ENCODE results near the gene NOP9. TPM values are rescaled to one million over a fixed set of nuclear protein-coding genes. Genes with fewer than 3 reads are reported as not detected.

NOP9 gene
- total RNA-seq, 1 experiment from 2014 or later, result 25.3 TPM

DNA sequence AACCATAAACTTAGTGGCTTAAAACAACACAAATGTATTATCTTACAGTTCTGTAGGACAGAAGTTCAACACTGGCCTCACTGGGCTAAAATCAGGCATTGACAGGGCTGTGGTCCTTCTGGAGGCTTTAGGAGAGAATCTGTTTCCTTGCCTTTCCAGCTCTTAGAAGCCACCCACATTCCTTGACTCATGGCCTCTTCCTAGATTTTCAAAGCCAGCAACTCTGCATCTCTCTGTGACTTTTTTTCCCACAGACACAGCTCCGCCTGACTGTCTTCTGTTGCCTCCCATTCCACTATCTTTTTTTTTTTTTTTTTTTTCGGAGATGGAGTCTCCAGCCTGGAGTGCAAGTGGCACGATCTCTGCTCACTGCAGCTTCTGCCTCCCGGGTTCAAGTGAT is 56.6 kb downstream of the NOP9 start:
- Histone ChIP-seq H3K9me3 (ENCODE audit: control insufficient read depth, insufficient read depth, low read depth, low read length) (no peaks in the 10 kb centered on the region), H3K27ac (ENCODE audit: low read length) (no peak overlapping the region), H3K4me1 (ENCODE audit: control insufficient read depth, insufficient read depth, low read length) (no peaks in the 10 kb centered on the region), H3K4me3 (ENCODE audit: low read depth in 2 of 2, low read length in 2 of 2) (no peak overlapping the region), H3K27me3 (ENCODE audit: control insufficient read depth, insufficient read depth, low read length) (no peaks in the 10 kb centered on the region), H3K36me3 (ENCODE audit: control insufficient read depth, insufficient read depth, low read length) (no peaks in the 10 kb centered on the region)
- DNase-seq (ENCODE audit: low read depth, low spot score), result no peak
- ChIA-PET CTCF (no interaction called here), POLR2A (no interaction called here)
- intact Hi-C loops (cut with micrococcal nuclease; ENCODE audit: unreplicated experiment), result no loop called here
- no TSS peak for BruUV-seq (replicated peaks)
- TF ChIP-seq TCF7L2 (IDR thresholded peaks at IDR 0.05; ENCODE audit: low read depth, low read length), result no peak
- TF ChIP-seq, protein P1, sequence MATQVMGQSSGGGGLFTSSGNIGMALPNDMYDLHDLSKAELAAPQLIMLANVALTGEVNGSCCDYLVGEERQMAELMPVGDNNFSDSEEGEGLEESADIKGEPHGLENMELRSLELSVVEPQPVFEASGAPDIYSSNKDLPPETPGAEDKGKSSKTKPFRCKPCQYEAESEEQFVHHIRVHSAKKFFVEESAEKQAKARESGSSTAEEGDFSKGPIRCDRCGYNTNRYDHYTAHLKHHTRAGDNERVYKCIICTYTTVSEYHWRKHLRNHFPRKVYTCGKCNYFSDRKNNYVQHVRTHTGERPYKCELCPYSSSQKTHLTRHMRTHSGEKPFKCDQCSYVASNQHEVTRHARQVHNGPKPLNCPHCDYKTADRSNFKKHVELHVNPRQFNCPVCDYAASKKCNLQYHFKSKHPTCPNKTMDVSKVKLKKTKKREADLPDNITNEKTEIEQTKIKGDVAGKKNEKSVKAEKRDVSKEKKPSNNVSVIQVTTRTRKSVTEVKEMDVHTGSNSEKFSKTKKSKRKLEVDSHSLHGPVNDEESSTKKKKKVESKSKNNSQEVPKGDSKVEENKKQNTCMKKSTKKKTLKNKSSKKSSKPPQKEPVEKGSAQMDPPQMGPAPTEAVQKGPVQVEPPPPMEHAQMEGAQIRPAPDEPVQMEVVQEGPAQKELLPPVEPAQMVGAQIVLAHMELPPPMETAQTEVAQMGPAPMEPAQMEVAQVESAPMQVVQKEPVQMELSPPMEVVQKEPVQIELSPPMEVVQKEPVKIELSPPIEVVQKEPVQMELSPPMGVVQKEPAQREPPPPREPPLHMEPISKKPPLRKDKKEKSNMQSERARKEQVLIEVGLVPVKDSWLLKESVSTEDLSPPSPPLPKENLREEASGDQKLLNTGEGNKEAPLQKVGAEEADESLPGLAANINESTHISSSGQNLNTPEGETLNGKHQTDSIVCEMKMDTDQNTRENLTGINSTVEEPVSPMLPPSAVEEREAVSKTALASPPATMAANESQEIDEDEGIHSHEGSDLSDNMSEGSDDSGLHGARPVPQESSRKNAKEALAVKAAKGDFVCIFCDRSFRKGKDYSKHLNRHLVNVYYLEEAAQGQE (IDR thresholded peaks at IDR 0.05; ENCODE audit: insufficient read depth in 1 of 2, low read depth in 2 of 2, low read length in 1 of 2), result no peak
- TF ChIP-seq SIN3A (IDR thresholded peaks at IDR 0.05; ENCODE audit: borderline replicate concordance, insufficient read depth, low read depth, low read length), result no peak
- TF ChIP-seq, protein P2, sequence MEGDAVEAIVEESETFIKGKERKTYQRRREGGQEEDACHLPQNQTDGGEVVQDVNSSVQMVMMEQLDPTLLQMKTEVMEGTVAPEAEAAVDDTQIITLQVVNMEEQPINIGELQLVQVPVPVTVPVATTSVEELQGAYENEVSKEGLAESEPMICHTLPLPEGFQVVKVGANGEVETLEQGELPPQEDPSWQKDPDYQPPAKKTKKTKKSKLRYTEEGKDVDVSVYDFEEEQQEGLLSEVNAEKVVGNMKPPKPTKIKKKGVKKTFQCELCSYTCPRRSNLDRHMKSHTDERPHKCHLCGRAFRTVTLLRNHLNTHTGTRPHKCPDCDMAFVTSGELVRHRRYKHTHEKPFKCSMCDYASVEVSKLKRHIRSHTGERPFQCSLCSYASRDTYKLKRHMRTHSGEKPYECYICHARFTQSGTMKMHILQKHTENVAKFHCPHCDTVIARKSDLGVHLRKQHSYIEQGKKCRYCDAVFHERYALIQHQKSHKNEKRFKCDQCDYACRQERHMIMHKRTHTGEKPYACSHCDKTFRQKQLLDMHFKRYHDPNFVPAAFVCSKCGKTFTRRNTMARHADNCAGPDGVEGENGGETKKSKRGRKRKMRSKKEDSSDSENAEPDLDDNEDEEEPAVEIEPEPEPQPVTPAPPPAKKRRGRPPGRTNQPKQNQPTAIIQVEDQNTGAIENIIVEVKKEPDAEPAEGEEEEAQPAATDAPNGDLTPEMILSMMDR (IDR thresholded peaks at IDR 0.05), result no peak
- no peak for TF ChIP-seq POLR2AphosphoS5 (IDR thresholded peaks at IDR 0.05; ENCODE audit: low read depth, low read length)
- ATAC-seq, result no peak
- in situ Hi-C loops (cut with HindIII; ENCODE audit: low pct_unique_long_range_greater_than_20kb, low sequenced_read_pairs), result no loop called here

Other genes starting within 250 kb of the NOP9 start
- 0.15 TPM for gene CARMIL3, start 247.8 kb upstream of the NOP9 start, total RNA-seq (2021; ENCODE audit: unreplicated experiment)
- not detected for gene CPNE6, start 228.3 kb upstream of the NOP9 start, total RNA-seq (2021; ENCODE audit: unreplicated experiment)
- gene PCK2, start 205.5 kb upstream of the NOP9 start, total RNA-seq (2021; ENCODE audit: unreplicated experiment), result 24.5 TPM
- 37.4 TPM for gene DCAF11, start 185.1 kb upstream of the NOP9 start, total RNA-seq (2021; ENCODE audit: unreplicated experiment)
- gene NRL, start 184.9 kb upstream of the NOP9 start, total RNA-seq (2021; ENCODE audit: unreplicated experiment), result 1.4 TPM
- gene FITM1, start 169.2 kb upstream of the NOP9 start, total RNA-seq (2021; ENCODE audit: unreplicated experiment), result 0.46 TPM
- 130 TPM for gene PSME1, start 163.7 kb upstream of the NOP9 start, total RNA-seq (2021; ENCODE audit: unreplicated experiment)
- gene EMC9, start 158.3 kb upstream of the NOP9 start, total RNA-seq (2021; ENCODE audit: unreplicated experiment), result 42.5 TPM
- gene PSME2, start 153.2 kb upstream of the NOP9 start, total RNA-seq (2021; ENCODE audit: unreplicated experiment), result 188 TPM
- 48.6 TPM for gene RNF31, start 152.4 kb upstream of the NOP9 start, total RNA-seq (2021; ENCODE audit: unreplicated experiment)
- 24.5 TPM for gene IRF9, start 138.6 kb upstream of the NOP9 start, total RNA-seq (2021; ENCODE audit: unreplicated experiment)
- 9.8 TPM for gene REC8, start 127.8 kb upstream of the NOP9 start, total RNA-seq (2021; ENCODE audit: unreplicated experiment)
- gene IPO4, start 111.0 kb upstream of the NOP9 start, total RNA-seq (2021; ENCODE audit: unreplicated experiment), result 103 TPM
- gene TM9SF1, start 104.4 kb upstream of the NOP9 start, total RNA-seq (2021; ENCODE audit: unreplicated experiment), result 44.7 TPM
- gene TSSK4, start 94.2 kb upstream of the NOP9 start, total RNA-seq (2021; ENCODE audit: unreplicated experiment), result not detected
- gene CHMP4A, start 86.4 kb upstream of the NOP9 start, total RNA-seq (2021; ENCODE audit: unreplicated experiment), result 42.4 TPM
- gene MDP1, start 83.8 kb upstream of the NOP9 start, total RNA-seq (2021; ENCODE audit: unreplicated experiment), result 8.9 TPM
- gene NEDD8, start 67.5 kb upstream of the NOP9 start, total RNA-seq (2021; ENCODE audit: unreplicated experiment), result 155 TPM
- 45.9 TPM for gene GMPR2, start 66.9 kb upstream of the NOP9 start, total RNA-seq (2021; ENCODE audit: unreplicated experiment)
- 53.8 TPM for gene TINF2, start 57.2 kb upstream of the NOP9 start, total RNA-seq (2021; ENCODE audit: unreplicated experiment)
- gene TGM1, start 36.7 kb upstream of the NOP9 start, total RNA-seq (2021; ENCODE audit: unreplicated experiment), result 2.3 TPM
- 30.9 TPM for gene RABGGTA, start 28.3 kb upstream of the NOP9 start, total RNA-seq (2021; ENCODE audit: unreplicated experiment)
- 8.9 TPM for gene DHRS1, start 70 bp upstream of the NOP9 start, total RNA-seq (2021; ENCODE audit: unreplicated experiment)
- 0.18 TPM for gene CIDEB, start 8.1 kb downstream of the NOP9 start, total RNA-seq (2021; ENCODE audit: unreplicated experiment)
- 6.9 TPM for gene LTB4R2, start 10.3 kb downstream of the NOP9 start, total RNA-seq (2021; ENCODE audit: unreplicated experiment)
- gene LTB4R, start 11.7 kb downstream of the NOP9 start, total RNA-seq (2021; ENCODE audit: unreplicated experiment), result 4.8 TPM
- 0.21 TPM for gene ADCY4, start 35.2 kb downstream of the NOP9 start, total RNA-seq (2021; ENCODE audit: unreplicated experiment)
- not detected for gene RIPK3, start 40.1 kb downstream of the NOP9 start, total RNA-seq (2021; ENCODE audit: unreplicated experiment)
- gene NFATC4, start 68.3 kb downstream of the NOP9 start, total RNA-seq (2021; ENCODE audit: unreplicated experiment), result 0.36 TPM
- 0.31 TPM for gene NYNRIN, start 99.2 kb downstream of the NOP9 start, total RNA-seq (2021; ENCODE audit: unreplicated experiment)
- 1.0 TPM for gene CBLN3, start 129.8 kb downstream of the NOP9 start, total RNA-seq (2021; ENCODE audit: unreplicated experiment)
- gene KHNYN, start 130.1 kb downstream of the NOP9 start, total RNA-seq (2021; ENCODE audit: unreplicated experiment), result 37.6 TPM
- gene SDR39U1, start 142.9 kb downstream of the NOP9 start, total RNA-seq (2021; ENCODE audit: unreplicated experiment), result 54.2 TPM
- gene CMA1, start 208.4 kb downstream of the NOP9 start, total RNA-seq (2021; ENCODE audit: unreplicated experiment), result not detected